SU-DHL-6 (cell line): ENCODE measurements around the gene CCDC77.

ENCODE experiments used
- EZH2phosphoT487 ChIP-seq: fragments of 200-600 bp; sonication (generic), shearing (Covaris generic); conservative IDR thresholded peaks from 2 replicates; pipeline ENCODE4 v1.6.1; 2018; ENCODE audit warnings: mild to moderate bottlenecking, antibody characterized with exemption, low read length, moderate library complexity, mixed read lengths
- TF ChIP-seq, protein P1 (sequence below): fragments of 200-600 bp; sonication (generic); IDR thresholded peaks from one replicate; pipeline ENCODE4 v1.5.1; 2017; ENCODE audit warnings: antibody characterized with exemption, mild to moderate bottlenecking, low read length, moderate library complexity; ENCODE audit not compliant: insufficient read depth, poor library complexity, severe bottlenecking

DNA sequence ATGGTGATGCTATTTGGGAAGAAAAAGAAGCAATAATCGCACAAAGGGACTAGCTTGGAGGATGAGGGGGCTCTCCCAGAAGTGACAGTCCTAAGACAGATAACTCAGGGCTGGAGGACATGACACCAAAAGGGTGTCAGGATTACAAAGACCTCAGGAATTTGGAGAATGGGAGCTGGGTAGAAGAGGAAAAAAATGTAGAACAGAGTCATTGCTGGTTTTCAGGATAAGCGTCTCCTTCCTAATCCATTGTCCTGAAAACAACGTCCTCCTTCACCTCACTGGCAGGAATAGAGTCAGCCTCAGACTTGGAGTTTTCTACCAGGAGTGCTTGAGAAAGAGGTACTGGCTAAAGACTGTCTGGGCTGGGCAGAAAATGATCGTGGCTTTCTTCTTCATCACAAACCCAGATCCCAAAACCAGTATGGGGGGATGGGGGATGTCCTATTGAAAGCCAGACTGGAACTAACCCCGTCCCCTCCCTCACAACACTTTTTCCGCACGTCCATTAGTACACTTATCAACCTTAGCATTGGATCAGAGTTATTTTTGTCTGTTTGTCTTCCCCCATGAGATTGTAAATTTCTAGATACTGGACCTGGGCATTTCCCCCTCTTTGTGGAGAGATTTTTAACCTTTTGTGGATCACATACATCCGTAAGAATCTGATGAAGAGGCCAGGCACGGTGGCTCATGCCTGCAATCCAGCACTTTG lies 72.6 kb downstream of the CCDC77 start:
- TF ChIP-seq, protein P1, sequence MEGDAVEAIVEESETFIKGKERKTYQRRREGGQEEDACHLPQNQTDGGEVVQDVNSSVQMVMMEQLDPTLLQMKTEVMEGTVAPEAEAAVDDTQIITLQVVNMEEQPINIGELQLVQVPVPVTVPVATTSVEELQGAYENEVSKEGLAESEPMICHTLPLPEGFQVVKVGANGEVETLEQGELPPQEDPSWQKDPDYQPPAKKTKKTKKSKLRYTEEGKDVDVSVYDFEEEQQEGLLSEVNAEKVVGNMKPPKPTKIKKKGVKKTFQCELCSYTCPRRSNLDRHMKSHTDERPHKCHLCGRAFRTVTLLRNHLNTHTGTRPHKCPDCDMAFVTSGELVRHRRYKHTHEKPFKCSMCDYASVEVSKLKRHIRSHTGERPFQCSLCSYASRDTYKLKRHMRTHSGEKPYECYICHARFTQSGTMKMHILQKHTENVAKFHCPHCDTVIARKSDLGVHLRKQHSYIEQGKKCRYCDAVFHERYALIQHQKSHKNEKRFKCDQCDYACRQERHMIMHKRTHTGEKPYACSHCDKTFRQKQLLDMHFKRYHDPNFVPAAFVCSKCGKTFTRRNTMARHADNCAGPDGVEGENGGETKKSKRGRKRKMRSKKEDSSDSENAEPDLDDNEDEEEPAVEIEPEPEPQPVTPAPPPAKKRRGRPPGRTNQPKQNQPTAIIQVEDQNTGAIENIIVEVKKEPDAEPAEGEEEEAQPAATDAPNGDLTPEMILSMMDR = no peak
- TF ChIP-seq EZH2phosphoT487 = no peak
